ENCODE data around the gene TBC1D24. TPM values are rescaled to one million over a fixed set of nuclear protein-coding genes. Genes with fewer than 3 reads are reported as not detected.

TBC1D24 gene
- total and polyA plus RNA-seq, 2 donors (not counting 1 experiment from before 2014, with no cell fraction given), result 6.3 to 10.9 TPM

DNA sequence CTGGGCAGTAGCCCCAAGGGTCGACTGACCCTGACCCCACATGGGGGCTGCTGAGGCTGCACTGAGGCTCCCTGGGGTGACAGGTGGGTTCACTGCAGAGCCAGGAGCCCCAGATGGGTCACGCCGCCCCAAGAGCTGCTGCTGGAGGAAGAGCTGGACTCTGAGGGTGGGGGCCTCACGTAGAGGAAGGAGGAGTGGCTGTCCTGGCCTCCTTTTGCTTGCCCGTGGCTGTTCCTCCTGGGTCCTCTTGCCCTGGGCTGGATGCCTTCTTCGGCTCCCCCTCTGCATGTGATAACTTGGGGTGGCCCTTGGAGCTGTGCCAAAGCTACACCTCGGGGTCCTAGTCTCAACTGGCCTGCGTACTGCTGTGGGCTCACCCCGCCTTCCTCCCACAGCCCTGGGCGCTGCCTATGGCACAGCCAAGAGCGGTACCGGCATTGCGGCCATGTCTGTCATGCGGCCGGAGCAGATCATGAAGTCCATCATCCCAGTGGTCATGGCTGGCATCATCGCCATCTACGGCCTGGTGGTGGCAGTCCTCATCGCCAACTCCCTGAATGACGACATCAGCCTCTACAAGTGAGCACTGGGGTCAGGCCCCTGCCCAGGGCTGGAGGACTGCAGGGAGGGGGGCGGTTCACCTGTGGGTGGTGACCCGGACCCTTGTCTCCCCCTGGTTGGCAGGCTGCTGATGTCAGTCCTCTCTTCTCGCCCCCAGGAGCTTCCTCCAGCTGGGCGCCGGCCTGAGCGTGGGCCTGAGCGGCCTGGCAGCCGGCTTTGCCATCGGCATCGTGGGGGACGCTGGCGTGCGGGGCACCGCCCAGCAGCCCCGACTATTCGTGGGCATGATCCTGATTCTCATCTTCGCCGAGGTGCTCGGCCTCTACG lies 44.1 kb downstream of the TBC1D24 start:
- H3K36me3 ChIP-seq (ENCODE audit: control insufficient read depth, insufficient read depth, low read length), result peaks cover 21% of the 10 kb centered on the region
- no peak overlapping the region for H2AFZ ChIP-seq (ENCODE audit: low read length)
- no peak overlapping the region for H3K9ac ChIP-seq (ENCODE audit: insufficient read depth, low read length)
- no peaks in the 10 kb centered on the region for H3K27me3 ChIP-seq (ENCODE audit: control insufficient read depth, insufficient read depth, low read length)
- H3K79me2 ChIP-seq (ENCODE audit: control insufficient read depth, insufficient read depth, low read length), result peaks cover 70% of the 10 kb centered on the region
- TF ChIP-seq EZH2 (IDR thresholded peaks at IDR 0.05; ENCODE audit: low read length, missing control alignments), result no peak
- TF ChIP-seq, protein P1, sequence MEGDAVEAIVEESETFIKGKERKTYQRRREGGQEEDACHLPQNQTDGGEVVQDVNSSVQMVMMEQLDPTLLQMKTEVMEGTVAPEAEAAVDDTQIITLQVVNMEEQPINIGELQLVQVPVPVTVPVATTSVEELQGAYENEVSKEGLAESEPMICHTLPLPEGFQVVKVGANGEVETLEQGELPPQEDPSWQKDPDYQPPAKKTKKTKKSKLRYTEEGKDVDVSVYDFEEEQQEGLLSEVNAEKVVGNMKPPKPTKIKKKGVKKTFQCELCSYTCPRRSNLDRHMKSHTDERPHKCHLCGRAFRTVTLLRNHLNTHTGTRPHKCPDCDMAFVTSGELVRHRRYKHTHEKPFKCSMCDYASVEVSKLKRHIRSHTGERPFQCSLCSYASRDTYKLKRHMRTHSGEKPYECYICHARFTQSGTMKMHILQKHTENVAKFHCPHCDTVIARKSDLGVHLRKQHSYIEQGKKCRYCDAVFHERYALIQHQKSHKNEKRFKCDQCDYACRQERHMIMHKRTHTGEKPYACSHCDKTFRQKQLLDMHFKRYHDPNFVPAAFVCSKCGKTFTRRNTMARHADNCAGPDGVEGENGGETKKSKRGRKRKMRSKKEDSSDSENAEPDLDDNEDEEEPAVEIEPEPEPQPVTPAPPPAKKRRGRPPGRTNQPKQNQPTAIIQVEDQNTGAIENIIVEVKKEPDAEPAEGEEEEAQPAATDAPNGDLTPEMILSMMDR (conservative IDR thresholded peaks at IDR 0.05 in 1 of 2, IDR thresholded peaks at IDR 0.05 in 1 of 2; ENCODE audit: low read depth in 1 of 2, low read length in 2 of 2), result no peak
- no peaks in the 10 kb centered on the region for H3K9me3 ChIP-seq (ENCODE audit: control insufficient read depth, insufficient read depth, low read depth, low read length)
- peaks cover 2% of the 10 kb centered on the region for H4K20me1 ChIP-seq (ENCODE audit: control insufficient read depth, extremely low read depth, insufficient read depth, low read length)
- no peak for DNase-seq (ENCODE audit: low read depth in 2 of 2)
- H3K4me3 ChIP-seq (replicated peaks in 1 of 4; ENCODE audit: control extremely low read depth in 1 of 4, insufficient read depth in 1 of 4, low read depth in 3 of 4, low read length in 4 of 4), result no peak overlapping the region
- H3K27ac ChIP-seq (ENCODE audit: insufficient read depth, low read length), result peak overlapping the region; percentile 2
- no peak overlapping the region for H3K4me2 ChIP-seq (ENCODE audit: extremely low read depth, insufficient read depth, low read length)
- peaks cover 16% of the 10 kb centered on the region for H3K4me1 ChIP-seq (ENCODE audit: control insufficient read depth, extremely low read depth, insufficient read depth, low read length)

DNA sequence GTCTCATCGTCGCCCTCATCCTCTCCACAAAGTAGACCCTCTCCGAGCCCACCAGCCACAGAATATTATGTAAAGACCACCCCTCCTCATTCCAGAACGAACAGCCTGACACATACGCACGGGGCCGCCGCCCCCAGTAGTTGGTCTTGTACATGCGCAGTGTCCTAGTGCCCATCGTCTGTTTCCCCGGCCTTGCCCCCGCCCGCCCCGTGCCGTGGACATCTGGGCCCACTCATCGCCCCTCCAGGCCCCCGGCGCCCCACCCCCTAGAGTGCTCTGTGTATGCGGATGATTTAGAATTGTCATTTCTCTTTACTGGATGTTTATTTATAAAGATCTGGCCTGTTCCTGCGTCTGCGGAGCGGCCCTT lies 44.8 kb downstream of the TBC1D24 start:
- Histone ChIP-seq H3K27ac (ENCODE audit: insufficient read depth, low read length) (peak overlapping the region; percentile 2), H3K9ac (ENCODE audit: insufficient read depth, low read length) (no peak overlapping the region), H4K20me1 (ENCODE audit: control insufficient read depth, extremely low read depth, insufficient read depth, low read length) (peaks cover 2% of the 10 kb centered on the region)

More for the DNA sequence above, 44.8 kb downstream of the TBC1D24 start:
- no peak overlapping the region for H2AFZ ChIP-seq (ENCODE audit: low read length)
- H3K4me2 ChIP-seq (ENCODE audit: extremely low read depth, insufficient read depth, low read length), result peak overlapping the region; percentile 52
- H3K27me3 ChIP-seq (ENCODE audit: control insufficient read depth, insufficient read depth, low read length), result no peaks in the 10 kb centered on the region
- peaks cover 16% of the 10 kb centered on the region for H3K4me1 ChIP-seq (ENCODE audit: control insufficient read depth, extremely low read depth, insufficient read depth, low read length)
- H3K79me2 ChIP-seq (ENCODE audit: control insufficient read depth, insufficient read depth, low read length), result peaks cover 64% of the 10 kb centered on the region
- peaks cover 25% of the 10 kb centered on the region for H3K36me3 ChIP-seq (ENCODE audit: control insufficient read depth, insufficient read depth, low read length)
- TF ChIP-seq EZH2 (IDR thresholded peaks at IDR 0.05; ENCODE audit: low read length, missing control alignments), result no peak
- TF ChIP-seq, protein P1 (conservative IDR thresholded peaks at IDR 0.05 in 1 of 2, IDR thresholded peaks at IDR 0.05 in 1 of 2; ENCODE audit: low read depth in 1 of 2, low read length in 2 of 2), result no peak
- H3K4me3 ChIP-seq (replicated peaks in 1 of 4; ENCODE audit: control extremely low read depth in 1 of 4, insufficient read depth in 1 of 4, low read depth in 3 of 4, low read length in 4 of 4), result peak overlapping the region in 2 of 4 experiments; percentile 7 to 38
- no peaks in the 10 kb centered on the region for H3K9me3 ChIP-seq (ENCODE audit: control insufficient read depth, insufficient read depth, low read depth, low read length)
- DNase-seq (ENCODE audit: low read depth in 2 of 2), result no peak
